Measurements from ENCODE around the gene SEC14L2.
"Not testable (repeated sequence)": the region's sequence is repeated elsewhere in the genome, so short reads cannot be mapped to it uniquely, and the experiment has no call there.

SEC14L2 gene

DNA sequence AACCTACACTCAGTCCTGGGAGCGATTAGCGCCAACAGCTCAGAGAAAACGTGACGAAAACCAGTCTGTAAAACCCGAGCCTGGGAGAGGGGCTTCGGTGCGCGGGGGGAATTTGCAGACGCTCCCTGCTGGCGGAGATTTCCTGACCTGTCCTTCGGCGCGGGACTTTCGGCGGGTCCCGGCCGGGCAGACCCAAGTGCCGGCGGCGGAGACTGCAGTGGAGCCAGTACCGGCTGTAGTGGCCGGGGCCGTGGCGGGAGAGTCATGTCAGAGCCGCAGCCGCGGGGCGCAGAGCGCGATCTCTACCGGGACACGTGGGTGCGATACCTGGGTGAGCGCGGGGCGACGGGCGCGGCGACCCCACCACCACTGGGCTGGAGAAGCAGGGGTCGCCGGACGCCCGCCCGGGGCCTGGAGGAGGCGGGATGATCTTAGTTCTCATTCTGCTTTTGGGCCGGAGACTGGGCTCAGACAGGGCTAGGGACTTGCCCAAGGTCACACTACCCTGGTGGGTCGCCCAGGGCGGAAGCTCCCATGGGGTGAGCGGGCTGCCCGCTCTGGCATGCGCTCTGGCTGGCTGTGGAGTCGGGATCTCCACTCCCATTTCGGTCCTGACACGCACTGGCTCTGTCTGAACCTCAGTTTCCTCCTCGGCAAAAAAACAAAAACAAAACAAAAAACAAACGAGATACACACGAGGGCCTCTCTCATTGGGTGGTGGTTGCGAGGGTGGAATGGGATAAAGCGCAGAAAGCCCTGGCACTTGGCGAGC is 29.0 kb downstream of the SEC14L2 start, which contains the start of gene MTFP1:
MTFP1 (plus strand) TSS at position 153 of the 772 bp plus-strand sequence; CDS start at position 265, 112 bp downstream.
- peak in 47 of 58 donors; percentile 10 to 65 (median 33) for DNase-seq

DNA sequence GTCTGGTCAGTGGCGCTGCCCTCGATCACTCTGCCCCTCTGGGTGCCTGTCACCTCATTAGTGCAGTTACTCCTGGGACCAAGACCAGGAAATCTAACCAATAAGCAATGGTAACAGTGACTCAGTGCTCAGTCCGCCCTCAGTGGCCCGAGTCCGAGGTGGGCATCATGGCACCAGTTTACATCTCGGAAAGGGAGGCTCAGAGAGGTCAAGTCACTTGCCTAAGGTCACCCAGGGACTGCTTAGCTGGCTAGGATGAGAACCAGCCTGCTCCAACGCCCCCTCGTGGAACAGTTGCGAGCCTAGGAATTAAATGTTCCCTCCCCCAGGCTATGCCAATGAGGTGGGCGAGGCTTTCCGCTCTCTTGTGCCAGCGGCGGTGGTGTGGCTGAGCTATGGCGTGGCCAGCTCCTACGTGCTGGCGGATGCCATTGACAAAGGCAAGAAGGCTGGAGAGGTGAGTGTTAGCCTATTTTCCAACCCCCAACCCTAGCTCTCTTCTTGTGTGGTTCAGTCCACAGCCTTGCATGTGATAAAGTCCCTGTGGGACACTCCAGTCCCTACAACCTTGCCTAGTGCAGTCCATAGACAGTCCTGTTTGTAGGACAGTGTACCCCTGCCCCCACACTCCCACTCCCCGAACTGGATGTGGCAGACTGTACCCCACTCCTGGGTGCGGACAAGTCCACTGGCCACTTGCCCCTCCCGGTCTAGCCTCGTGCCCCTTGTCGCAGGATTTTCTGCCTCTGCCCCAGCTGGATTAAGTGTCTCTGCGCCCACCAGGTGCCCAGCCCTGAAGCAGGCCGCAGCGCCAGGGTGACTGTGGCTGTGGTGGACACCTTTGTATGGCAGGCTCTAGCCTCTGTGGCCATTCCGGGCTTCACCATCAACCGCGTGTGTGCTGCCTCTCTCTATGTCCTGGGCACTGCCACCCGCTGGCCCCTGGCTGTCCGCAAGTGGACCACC is 29.9 kb downstream of the SEC14L2 start:
- DNase-seq, result peak in 54 of 58 donors; percentile 13 to 83 (median 52)

DNA sequence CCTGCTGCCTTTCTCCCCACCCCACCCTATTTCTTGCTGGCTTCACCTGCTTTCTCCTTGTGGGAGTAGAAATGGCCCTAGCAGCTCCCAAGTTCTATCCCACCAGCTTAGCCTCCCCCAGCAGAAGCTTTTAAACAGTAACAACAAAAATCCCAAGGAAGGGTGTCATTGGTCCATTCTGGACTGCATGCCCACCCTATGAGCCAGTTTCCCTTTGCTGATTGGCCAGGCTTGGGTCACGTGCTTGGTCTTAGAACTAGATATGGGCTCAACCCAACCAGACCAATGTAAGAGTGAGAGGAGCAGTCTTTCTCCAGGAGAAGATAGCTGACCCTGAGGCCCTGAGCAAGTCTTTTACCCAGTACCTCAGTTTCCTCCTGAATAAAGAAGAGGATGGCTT is 31.1 kb downstream of the SEC14L2 start:
- no peak for DNase-seq

DNA sequence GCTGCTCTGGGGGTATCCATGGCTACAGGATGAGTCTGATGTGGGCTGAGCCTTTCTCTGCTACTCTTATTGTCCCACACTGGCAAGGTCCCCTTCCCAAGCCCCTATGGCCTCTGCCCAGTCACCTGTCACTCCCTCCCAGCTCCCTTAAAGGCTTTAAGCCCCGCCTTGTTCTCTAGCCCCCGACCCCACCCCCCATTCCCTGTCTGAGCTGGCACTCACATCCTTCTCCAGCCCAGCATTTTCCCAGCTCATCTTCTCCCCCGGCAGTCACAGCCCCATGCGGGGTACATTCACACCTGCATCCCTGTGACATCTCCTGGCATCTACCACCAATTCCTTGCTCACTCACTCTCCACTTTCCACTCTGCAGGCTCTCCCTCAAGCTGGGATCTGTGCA is 33.1 kb downstream of the SEC14L2 start:
- DNase-seq, result no peak

DNA sequence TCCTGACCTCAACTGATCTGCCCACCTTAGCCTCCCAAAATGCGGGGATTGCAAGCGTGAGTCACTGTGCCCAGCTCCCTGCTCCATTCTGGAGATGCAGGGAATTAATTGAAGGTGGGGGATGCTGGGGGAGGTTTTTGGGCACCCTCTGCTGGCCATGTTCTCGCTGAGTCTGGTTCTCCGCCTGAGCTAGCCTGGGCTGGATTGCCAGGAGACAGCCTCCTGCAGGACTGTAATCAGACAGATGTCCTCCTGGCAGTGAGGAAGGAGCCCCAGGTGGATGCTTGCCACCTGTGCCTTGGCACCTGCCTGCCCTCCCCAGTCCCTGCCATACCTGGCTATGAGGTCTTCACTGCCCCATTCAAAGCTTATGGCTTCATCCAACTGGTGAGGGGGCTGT is 34.1 kb downstream of the SEC14L2 start:
- peak in 3 of 58 donors; percentile 4 to 34 (median 7) for DNase-seq

DNA sequence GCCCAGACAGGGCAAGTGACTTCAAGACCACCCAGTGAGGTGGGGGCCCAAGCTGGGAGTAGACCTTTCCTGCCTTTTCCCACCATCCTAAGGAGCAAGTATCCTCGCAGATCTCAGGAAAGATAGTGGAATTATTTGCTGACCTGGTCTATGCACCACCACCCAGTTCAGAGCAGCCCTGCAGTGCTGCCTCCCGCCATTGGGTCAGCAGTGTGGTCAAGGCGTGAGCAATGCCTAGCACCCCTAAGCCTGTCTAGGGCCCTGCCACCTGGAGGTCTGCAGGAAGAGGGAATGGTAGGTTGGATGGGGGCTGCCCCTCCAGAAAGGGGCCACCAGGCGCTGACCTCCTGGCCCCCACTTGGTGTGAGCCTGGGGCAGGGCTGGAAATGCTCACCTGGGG is 35.3 kb downstream of the SEC14L2 start:
- DNase-seq, result no peak

DNA sequence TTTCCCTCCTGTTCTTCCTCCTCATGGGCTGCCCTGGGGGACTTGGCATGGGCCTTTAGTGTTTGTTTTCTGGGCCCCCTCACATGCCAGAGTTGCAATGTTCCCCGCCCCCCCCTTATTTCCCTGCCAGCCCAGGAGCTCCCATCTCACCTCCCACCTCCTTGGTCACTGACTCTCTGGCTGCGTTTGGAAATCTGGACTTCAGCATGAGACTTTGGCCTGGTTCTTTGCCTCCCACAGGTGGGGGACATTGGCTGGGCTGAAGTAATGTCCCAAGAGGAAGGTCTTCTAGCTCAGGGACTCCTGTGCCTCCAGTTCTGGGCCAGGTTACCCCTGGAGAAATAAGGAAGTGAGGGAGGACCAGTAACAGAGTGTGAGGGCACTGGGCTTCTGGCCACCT is 35.7 kb downstream of the SEC14L2 start:
- DNase-seq, result no peak

DNA sequence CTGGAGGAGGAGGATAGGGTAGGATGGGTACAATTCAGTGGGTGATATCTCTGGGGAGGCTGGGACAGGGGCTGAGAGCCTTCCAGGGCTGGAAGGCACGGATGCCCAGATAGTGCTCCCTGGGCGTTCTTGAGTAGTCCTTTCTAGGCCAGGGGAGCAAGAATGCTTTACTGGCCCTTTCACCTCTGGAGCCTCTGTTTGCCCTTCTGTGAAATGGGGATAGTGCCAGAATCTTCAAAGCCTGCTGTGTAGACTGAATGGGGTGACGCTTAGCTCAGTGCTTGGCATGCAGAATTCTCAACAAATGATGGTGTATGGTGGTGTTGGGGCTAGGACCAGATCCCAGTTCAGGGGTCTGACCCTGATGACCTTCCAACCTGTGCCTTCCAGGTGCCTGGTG is 36.4 kb downstream of the SEC14L2 start:
- no peak for DNase-seq

DNA sequence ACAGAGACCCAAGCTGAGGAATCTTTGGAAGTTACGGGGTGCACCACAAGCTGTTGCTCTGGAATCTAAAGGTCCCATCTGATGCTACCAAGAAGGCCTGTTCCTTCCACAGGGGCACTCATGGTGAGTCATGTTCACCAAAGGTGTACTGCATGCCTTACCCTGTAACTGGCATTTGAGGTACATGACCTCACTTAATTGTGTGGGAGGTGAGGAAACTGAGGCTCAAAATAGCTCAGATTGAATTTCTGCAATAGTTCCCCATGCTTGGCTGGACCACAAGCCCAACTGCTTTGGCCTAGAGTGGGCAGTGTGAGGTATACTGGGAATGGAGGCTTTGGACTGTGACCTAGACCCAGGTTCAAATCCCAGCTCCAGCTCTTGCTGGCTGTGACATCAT is 37.0 kb downstream of the SEC14L2 start:
- no peak for DNase-seq

DNA sequence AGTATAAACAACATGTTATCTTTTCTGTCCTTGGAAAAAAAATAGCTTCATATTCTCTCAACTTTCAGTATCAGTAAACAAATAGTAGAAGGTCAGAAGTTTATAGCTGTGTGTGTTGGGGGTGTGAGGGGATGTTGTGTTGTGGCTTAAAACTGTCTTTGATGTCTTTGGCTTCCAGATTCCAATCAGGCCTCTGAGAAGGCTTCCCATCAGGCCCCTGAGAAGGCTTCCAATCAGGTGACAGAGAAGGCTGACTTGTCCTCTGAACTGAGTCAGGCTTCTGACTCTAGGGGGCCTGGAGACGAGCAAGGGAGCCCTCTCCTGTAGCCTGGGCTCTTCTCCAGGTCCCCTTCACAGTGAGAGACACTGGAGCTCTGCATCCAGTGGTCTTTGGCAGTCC is 38.0 kb downstream of the SEC14L2 start:
- DNase-seq, result no peak

DNA sequence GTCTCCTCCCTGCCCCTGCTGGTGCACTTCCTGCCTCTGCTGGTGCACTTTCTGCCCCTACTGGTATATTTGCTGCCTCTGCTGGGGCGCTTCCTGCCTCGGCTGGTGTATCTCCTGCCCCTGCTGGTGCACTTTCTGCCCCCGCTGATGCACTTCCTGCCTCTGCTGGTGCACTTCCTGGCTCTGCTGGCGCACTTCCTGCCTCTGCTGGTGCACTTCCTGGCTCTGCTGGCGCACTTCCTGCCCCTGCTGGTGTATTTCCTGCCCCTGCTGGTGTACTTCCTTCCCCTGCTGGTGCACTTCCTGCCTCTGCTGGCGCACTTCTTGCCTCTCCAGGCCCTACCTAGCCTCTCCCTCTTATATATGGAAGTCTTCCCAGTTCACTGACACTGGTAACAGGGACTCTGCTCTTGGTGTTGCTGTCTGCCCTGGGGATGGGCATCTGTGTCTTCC is 38.9 kb downstream of the SEC14L2 start:
- DNase-seq, result peak in 1 of 58 donors; percentile 17

DNA sequence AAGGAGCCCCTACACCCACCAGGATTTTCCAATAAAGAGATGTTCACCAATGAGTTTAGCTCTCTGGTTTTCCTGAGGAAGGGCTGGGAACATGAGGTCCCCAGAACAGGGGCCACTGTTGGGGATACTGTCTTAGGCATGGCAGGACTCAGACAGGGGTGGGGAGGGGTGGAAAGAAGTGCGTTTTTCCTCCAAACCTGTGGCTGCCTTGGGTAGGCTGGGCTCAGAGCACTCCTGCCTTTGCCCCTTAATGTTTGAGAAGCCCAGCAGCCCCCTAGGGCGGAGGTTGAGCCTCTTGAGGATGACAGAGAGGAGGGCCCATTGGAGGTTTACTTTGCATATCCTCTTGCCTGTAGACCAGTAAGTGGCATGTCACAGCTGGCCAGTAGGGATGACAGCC is 39.4 kb downstream of the SEC14L2 start:
- DNase-seq, result no peak

DNA sequence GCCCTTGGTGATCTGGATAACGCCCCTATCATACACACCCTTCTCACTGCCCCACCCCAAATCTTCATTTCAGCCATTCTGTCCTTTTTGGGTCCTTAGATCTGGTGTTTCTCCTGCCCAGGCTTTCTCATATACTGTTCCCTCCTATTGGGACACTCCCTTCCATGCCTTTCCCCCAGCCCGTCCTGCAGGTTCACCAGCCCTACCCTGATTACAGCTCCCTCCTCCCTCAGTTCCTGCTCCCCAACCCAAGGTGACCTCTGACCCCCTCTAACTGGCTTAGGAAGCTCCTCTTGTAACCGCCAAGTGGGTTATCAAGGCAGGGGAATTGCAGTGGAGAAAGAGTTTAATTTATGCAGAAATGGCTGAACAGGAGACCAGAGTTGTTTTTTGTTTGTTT is 41.7 kb downstream of the SEC14L2 start:
- no peak for DNase-seq

DNA sequence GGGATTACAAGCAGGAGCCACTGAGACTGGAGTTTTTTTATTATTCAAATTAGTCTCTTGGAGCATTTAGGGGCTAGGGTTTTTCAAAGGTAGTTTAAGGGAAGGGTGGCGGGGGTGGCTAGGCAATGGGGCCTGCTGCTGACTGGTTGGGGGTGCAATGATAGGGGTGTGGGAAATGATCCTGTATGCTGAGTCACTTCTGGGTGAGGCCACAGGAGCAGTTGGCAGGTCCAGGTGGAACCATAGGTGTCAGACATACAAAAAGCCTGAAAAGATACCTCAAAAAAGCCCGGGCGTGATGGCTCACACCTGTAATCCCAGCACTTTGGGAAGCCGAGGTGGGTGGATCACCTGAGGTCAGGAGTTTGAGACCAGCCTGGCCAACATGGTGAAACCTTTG is 42.4 kb downstream of the SEC14L2 start:
- DNase-seq, result no peak

DNA sequence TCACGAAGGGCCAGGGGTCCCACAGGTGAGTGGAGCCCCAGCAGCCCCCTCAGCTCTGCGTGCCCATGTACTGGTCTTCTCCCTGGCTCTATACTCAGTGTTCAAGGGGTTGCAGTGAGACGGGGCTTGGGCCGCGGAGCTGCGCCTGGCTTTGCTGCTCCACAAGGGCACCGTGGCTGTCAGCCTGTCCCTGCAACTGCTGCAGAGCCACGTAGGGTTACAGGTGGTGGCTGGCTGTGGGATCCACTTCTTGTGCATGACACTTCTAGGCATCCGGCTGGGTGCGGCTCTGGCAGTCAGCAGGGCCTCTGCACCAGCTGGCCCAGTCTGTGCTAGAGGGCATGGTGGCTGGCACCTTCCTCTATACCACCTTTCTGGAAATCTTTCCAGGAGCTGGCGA is 43.0 kb downstream of the SEC14L2 start:
- no peak for DNase-seq

DNA sequence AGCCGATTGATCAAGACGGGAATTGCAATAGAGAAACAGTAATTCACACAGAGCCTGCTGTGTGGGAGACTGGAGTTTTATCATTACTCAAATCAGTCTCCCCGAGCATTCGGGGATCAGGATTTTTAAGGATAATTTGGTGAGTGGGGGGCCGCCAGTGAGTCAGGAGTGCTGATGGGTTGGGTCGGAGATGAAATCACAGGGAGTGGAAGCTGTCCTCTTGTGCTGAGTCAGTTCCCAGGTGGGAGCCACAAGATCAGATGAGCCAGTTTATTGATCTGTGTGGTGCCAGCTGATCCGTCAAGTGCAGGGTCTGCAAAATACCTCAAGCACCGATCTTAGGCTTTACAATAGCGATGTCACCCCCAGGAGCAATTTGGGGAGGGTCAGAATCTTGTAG is 44.3 kb downstream of the SEC14L2 start:
- no peak for DNase-seq

DNA sequence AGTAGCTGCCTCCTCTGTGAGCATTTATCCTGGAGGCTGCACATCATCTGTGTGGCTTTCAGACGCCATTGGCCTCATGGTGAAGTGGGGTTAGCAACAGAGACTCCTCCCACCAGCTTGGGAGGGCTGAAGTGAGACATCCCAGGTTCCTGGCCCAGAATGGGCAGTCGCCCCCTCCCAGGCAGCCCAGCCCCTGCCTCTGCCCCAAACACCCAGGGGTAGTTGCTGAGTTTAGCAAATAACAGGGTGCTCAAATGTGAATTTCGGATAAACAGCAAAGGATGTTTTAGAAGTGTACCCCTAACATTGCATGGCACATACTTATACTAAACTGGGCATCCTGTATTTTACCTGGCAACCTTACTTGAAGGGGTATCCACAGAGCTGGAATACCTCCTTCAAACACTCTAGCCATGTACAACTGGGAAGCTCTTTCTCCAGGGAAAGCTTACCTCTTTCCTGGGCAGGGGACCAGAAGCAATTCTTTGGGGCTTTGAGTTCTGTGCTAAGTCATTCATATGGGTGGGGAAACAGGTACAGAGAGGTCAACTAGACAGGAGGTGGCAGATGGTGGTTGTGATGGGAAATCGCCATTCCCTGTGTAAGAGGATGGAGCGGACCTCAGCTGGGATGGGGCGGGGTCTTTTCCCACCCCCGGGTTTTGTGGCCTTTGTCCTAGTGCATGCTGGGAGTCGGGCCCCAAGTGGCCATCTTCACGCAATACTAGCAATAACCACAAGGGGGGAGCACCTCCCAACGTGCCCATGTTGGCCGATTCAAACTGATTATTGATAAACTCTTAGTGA is 48.0 kb downstream of the SEC14L2 start:
- peak in 41 of 58 donors; percentile 6 to 65 (median 26) for DNase-seq

DNA sequence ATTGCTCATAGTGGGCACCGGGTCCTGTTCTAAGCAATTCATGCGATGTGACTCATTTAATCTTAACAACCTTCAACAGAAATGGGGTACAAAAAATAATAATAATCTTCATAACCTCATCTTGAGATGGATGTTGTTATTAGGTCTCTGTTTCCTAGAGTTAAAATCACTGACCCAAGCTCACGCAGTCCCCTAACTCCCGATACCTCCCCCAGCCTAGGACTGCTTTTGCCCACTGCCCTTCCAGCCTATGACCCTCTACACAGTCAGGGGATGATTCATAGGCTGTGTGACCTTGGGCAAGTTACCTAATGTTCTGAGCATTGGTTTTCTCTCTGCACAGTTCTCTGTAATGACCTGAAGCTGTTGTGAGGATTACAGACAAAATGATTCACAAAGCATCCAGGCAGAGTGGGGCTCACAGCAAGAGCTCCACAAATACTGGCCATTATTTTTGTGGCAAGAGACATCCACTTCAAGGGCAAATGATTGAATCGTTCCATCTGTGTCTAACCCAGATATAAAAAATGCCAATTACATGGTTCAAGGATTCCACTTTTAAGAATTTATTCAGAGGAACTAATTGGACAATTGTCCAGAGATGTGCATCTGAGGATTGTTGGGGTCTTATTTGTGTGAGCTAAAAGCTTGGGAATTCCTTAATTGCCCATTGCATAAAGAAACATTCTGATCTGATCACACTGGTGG is 48.8 kb downstream of the SEC14L2 start:
- no peak for DNase-seq

DNA sequence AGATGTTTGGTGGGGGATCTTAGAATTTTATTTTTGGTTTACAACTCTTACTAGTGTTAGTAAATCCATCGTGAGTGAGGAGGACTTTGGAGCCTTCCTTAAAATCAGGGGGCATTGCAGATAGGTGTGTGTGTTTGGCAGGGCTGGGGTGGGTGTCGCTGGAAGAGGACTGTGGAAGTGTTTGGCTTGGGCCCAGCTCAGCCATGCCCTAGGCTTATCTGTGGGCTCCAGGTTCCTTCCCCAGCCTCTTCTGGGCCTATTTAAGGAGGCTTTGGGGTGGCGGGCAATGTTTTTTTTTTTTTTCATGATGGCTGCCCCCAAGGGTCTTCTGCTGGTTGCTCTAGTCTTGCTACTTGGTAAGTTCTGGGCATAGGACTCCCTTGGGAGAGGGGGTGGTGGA is 50.8 kb downstream of the SEC14L2 start:
- no peak for DNase-seq

DNA sequence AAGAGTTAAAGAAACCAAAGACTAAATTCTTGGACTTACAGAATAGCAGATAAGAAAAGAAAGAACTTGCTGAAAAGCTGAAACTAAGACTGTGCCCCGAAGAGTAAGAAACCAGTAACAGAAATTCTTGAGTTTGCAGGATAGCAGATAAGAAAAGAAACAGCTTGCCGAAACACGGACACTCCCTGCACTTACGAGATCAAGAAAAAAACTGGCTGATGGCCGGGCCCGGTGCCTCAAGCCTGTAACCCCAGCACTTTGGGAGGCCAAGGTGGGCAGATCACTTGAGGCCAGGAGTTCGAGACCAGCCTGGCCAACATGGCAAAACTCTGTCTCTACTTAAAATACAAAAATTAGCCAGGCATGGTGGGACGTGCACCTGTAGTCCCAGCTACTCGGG is 54.7 kb downstream of the SEC14L2 start:
- DNase-seq, result not testable (repeated sequence)

DNA sequence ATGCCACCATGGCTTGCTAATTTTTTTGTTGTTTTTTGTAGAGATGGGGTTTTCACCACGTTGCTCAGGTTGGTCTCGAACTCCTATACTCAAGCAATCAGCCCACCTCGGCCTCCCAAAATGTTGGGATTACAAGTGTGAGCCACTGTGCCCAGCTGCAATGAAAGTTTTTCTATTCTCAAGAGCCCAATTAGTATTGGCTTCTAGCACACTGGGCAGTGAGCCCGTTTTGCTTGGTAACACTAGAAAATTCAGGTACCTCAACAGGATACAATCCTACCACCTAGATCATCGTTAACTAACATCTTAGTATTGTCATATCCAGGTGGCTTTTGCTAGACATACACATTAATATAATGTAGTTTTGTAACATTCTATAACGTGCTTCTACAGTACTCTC is 56.0 kb downstream of the SEC14L2 start:
- no peak for DNase-seq

Measured in anterior cingulate cortex (tissue), 58 donors.